ENCODE data around the gene OTUB1.

DNA sequence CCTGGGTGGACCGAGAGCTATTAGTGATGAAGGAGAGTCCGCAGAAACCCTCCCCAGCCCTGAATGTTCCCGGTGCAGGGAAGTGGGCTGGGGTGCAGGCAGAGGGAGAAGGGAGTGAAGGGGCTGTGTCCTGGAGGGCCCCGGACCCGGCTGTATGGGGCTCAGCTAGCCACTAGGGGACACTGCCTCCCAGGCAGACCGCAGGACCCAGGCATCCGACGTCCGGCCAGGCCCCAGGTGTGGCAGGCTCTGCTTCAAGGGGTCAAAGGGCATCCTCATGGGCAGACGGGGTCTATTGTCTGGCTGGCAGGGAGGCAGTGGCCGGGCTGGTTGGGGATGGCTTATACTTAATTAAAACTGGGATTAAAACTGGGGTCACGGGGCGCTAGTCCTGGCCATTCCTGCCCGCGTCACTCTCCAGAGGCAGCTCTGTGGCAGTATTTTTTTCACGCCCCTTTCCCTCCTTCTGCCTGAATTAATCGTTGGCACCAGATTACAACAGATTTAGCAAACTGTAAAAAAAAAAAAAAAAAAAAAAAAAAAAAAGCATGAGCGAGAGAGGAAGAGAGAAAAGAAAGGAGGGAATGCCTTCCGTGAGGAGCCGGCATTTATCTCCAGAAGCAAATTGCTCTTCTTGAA lies 54.6 kb downstream of the OTUB1 start:
- TF ChIP-seq EZH2phosphoT487 (IDR thresholded peaks at IDR 0.05; ENCODE audit: insufficient read depth, low read depth) (no peak), EZH2 (IDR thresholded peaks at IDR 0.05; ENCODE audit: insufficient read depth, poor library complexity, severe bottlenecking) (no peak)
